GM12878 (cell line): ENCODE measurements around the gene RMI2. TPM values are rescaled to one million over a fixed set of nuclear protein-coding genes. Genes with fewer than 3 reads are reported as not detected.

Source experiments
- ATAC-seq: fragments of 200-7000 bp; cut with Tn5 transposase; 3 replicates; pipeline ENCODE4 v1.9.1; 2020; ENCODE audit warnings: mild to moderate bottlenecking, moderate library complexity
- BruUV-seq: library from RNA; stranded (reverse); fragments of 400-500 nt; replicated peaks from 2 replicates; lab custom pipeline; 2021; lab: Mats Ljungman, UMichigan
- CTCF ChIA-PET: fragments of 300-600 bp; sonication (Branson Sonifier 250); formaldehyde crosslinking; extraction: SDS; loops from one replicate; lab custom pipeline; 2021; ENCODE audit warnings: inconsistent platforms; lab: Yijun Ruan, JAX
- POLR2A ChIA-PET: fragments of 350-600 bp; formaldehyde crosslinking; extraction: SDS; loops from one replicate; lab custom pipeline; 2021; ENCODE audit warnings: inconsistent platforms; lab: Charles Lee
- RAD21 ChIA-PET: fragments of 300-600 bp; sonication (Branson Sonifier 250); formaldehyde crosslinking; loops from one replicate; lab custom pipeline; 2023; ENCODE audit warnings: antibody characterized with exemption; ENCODE audit not compliant: unreplicated experiment; lab: Charles Lee
- SMC1A ChIA-PET: fragments of 300-600 bp; sonication (Branson Sonifier 250); formaldehyde crosslinking; loops from one replicate; lab custom pipeline; 2023; ENCODE audit not compliant: unreplicated experiment, uncharacterized antibody; lab: Charles Lee
- DNase-seq: peaks from one replicate; pipeline ENCODE4 v3.0.0-alpha.2; 2011; ENCODE audit warnings: low read depth, low spot score
- FAIRE-seq: peaks from 3 replicates; lab custom pipeline; 2011; peaks lifted over from hg19 to GRCh38; lab: Jason Lieb, UNC
- H2AFZ ChIP-seq: 2 replicates; pipeline ENCODE4 v1.6.0; 2011; ENCODE audit warnings: low read depth, low read length, control low read depth; ENCODE audit not compliant: control insufficient read depth
- H3K27ac ChIP-seq: 2 replicates; pipeline ENCODE4 v1.5.1; 2011; ENCODE audit warnings: control low read depth; ENCODE audit not compliant: control insufficient read depth, insufficient read depth
- H3K27me3 ChIP-seq, 2 experiments: replicated peaks in 1 of 2; 2 replicates each; pipeline versions ENCODE4 v1.6.0 to v1.6.1; 2011; ENCODE audit warnings: low read length in 1 of 2; ENCODE audit not compliant: control insufficient read depth in 2 of 2, insufficient read depth in 2 of 2
- H3K36me3 ChIP-seq, 2 experiments: 2 replicates each; pipeline ENCODE4 v1.5.1; 2011; ENCODE audit warnings: low read length in 1 of 2; ENCODE audit not compliant: control insufficient read depth in 2 of 2, insufficient read depth in 2 of 2
- H3K4me1 ChIP-seq: 2 replicates; pipeline ENCODE4 v1.6.1; 2011; ENCODE audit warnings: mild to moderate bottlenecking, low read length, moderate library complexity, mixed read lengths; ENCODE audit not compliant: control insufficient read depth, insufficient read depth
- H3K4me2 ChIP-seq: 2 replicates; pipeline ENCODE4 v1.6.0; 2011; ENCODE audit warnings: control low read depth; ENCODE audit not compliant: control insufficient read depth, insufficient read depth
- H3K4me3 ChIP-seq: fragments of 200-600 bp; sonication (generic); 2 replicates; pipeline ENCODE4 v1.5.1; 2016
- H3K79me2 ChIP-seq: 2 replicates; pipeline ENCODE4 v1.6.0; 2011; ENCODE audit warnings: low read length; ENCODE audit not compliant: control insufficient read depth, insufficient read depth
- H3K9ac ChIP-seq: 2 replicates; pipeline ENCODE4 v1.8.0; 2011; ENCODE audit warnings: low read length, control low read depth, mixed read lengths; ENCODE audit not compliant: control insufficient read depth, insufficient read depth
- H3K9me3 ChIP-seq: replicated peaks from 3 replicates; pipeline ENCODE4 v1.5.1; 2011; ENCODE audit warnings: mild to moderate bottlenecking, low read length; ENCODE audit not compliant: control insufficient read depth, insufficient read depth
- H4K20me1 ChIP-seq: 2 replicates; pipeline ENCODE4 v1.6.0; 2011; ENCODE audit not compliant: control insufficient read depth, insufficient read depth
- CBFB ChIP-seq: IDR thresholded peaks from 2 replicates; pipeline ENCODE4 v1.6.1; 2016; ENCODE audit warnings: antibody characterized with exemption, low read depth
- WGBS: methylation state at CpG from one replicate; pipeline ENCODE4 v1.1.6; 2016; ENCODE audit warnings: low lambda C conversion rate; ENCODE audit not compliant: insufficient replicate concordance, insufficient coverage; ENCODE audit errors: missing lambda C conversion rate; 5-methylcytosine and 5-hydroxymethylcytosine counted together
- in situ Hi-C: fragments of 300-500 bp; cut with MboI; formaldehyde crosslinking; loops from 9 replicates; pipeline ENCODE4 v1.14.3; 2018; ENCODE audit warnings: mixed read lengths
- intact Hi-C: fragments of 100-400 bp; cut with micrococcal nuclease; formaldehyde crosslinking; loops from one replicate; pipeline ENCODE4 v1.14.2; 2022; ENCODE audit not compliant: unreplicated experiment
- polyA plus RNA-seq, 11 experiments: library from polyadenylated mRNA; depleted of rRNA in 4 of 11; unstranded in 6 of 11; stranded (reverse) in 5 of 11; fragments of >200 nt; fragmentation: Nextera tagmentation in 4 of 11; fragmentation: Illumina TruSeq in 1 of 11; extraction: Ambion mirVana in 4 of 11; extraction: Trizol in 1 of 11; gene quantifications; 1 replicate in 1 of 11; 2 replicates in 10 of 11; pipeline versions ENCODE4 v1.2.1 to v1.2.3, GENCODE V29; 2011 to 2016; ENCODE audit warnings: inconsistent platforms in 2 of 11, missing spikeins in 2 of 11, low read depth in 1 of 11
- total RNA-seq, 4 experiments: library from RNA; depleted of rRNA in 3 of 4; stranded (reverse); fragments of >200 nt in 3 of 4; fragmentation: Illumina TruSeq in 1 of 4; extraction: Trizol in 1 of 4; gene quantifications; 2 replicates each; pipeline versions ENCODE4 v1.2.1 to v1.2.3, GENCODE V29; 2013 to 2021
- TF ChIP-seq, protein P1 (sequence below): fragments of 450-650 bp; IDR thresholded peaks from 2 replicates; pipeline ENCODE4 v1.6.1; 2016; ENCODE audit warnings: mild to moderate bottlenecking, moderate library complexity, borderline replicate concordance

Gene RMI2
- total and polyA plus RNA-seq, 10 of the 15 experiments (the other 5 are each of a cell fraction or from before 2014, with no cell fraction given), result 9.6 to 68.8 (median 32.1) TPM

DNA sequence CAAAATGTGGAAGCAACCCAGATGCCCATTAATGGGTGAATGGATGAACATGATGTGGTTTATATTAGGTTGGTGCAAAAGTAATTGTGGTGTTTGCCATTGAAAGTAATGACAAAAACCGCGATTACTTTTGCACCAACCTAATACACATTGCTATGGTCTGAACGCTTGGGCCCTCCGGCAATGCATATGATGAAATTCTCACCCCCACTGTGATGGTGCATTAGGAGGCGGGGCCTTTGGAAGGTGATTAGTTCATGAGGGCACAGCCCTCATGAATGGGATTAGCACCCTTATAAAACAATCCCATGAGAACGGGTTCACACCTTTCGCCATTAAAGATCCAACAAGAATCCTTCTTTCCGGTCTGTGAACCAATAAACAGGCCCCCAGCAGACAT is 38.9 kb upstream of the RMI2 start:
- Histone ChIP-seq H3K9ac (no peak overlapping the region), H3K36me3 (no peaks in the 10 kb centered on the region), H3K27ac (no peak overlapping the region), H3K4me1 (peaks cover 62% of the 10 kb centered on the region), H4K20me1 (no peaks in the 10 kb centered on the region), H3K4me3 (no peak overlapping the region), H3K27me3 (no peaks in the 10 kb centered on the region), H2AFZ (no peak overlapping the region), H3K9me3 (peaks cover 2% of the 10 kb centered on the region; the same call in 2 of the 3 replicates), H3K4me2 (no peak overlapping the region), H3K79me2 (no peaks in the 10 kb centered on the region)
- DNase-seq (no peak), FAIRE-seq (no peak), ATAC-seq (no peak)
- BruUV-seq, result no TSS peak
- 96% methylated on average over 8 of the region's 8 CpGs for WGBS
- intact Hi-C loops, result no loop called here
- RAD21 ChIA-PET, result no interaction called here
- in situ Hi-C loops, result loop anchor here (5.0 to 10.0 kb wide), 2 partner anchors 339 to 1002 kb away; no protein-coding TSS in a partner anchor
- CTCF ChIA-PET, result no interaction called here
- TF ChIP-seq CBFB, result no peak
- TF ChIP-seq, protein P1, sequence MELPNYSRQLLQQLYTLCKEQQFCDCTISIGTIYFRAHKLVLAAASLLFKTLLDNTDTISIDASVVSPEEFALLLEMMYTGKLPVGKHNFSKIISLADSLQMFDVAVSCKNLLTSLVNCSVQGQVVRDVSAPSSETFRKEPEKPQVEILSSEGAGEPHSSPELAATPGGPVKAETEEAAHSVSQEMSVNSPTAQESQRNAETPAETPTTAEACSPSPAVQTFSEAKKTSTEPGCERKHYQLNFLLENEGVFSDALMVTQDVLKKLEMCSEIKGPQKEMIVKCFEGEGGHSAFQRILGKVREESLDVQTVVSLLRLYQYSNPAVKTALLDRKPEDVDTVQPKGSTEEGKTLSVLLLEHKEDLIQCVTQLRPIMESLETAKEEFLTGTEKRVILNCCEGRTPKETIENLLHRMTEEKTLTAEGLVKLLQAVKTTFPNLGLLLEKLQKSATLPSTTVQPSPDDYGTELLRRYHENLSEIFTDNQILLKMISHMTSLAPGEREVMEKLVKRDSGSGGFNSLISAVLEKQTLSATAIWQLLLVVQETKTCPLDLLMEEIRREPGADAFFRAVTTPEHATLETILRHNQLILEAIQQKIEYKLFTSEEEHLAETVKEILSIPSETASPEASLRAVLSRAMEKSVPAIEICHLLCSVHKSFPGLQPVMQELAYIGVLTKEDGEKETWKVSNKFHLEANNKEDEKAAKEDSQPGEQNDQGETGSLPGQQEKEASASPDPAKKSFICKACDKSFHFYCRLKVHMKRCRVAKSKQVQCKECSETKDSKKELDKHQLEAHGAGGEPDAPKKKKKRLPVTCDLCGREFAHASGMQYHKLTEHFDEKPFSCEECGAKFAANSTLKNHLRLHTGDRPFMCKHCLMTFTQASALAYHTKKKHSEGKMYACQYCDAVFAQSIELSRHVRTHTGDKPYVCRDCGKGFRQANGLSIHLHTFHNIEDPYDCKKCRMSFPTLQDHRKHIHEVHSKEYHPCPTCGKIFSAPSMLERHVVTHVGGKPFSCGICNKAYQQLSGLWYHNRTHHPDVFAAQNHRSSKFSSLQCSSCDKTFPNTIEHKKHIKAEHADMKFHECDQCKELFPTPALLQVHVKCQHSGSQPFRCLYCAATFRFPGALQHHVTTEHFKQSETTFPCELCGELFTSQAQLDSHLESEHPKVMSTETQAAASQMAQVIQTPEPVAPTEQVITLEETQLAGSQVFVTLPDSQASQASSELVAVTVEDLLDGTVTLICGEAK, result peak; percentile 39; the same call in 1 of the 2 replicates
- SMC1A ChIA-PET, result no interaction called here
- POLR2A ChIA-PET, result no interaction called here
